HK-2 (cell line): ENCODE measurements around the gene CDC25B.
"Not testable (repeated sequence)": the region's sequence is repeated elsewhere in the genome, so short reads cannot be mapped to it uniquely, and the experiment has no call there.

Experiments
- DNase-seq: peaks from one replicate; pipeline ENCODE4 v3.0.0-alpha.2; 2018; ENCODE audit not compliant: unreplicated experiment

The CDC25B gene

GRCh38 chr20:3784863-3785239 lies 11.3 kb upstream of the CDC25B start:
- DNase-seq = no peak

GRCh38 chr20:3785240-3786125 lies 10.6 kb upstream of the CDC25B start:
- no peak for DNase-seq

- peak; percentile 67 for DNase-seq
Observed at GRCh38 chr20:3786126-3786484, 10.0 kb upstream of the CDC25B start.

- DNase-seq = peak; percentile 92
Observed at GRCh38 chr20:3786665-3787323, 9.3 kb upstream of the CDC25B start, which contains the start of gene CENPB. Gene CENPB, minus strand, starts transcription at chr20:3786740. Its CDS starts 257 bp downstream, at chr20:3786483.

- DNase-seq = no peak
Observed at GRCh38 chr20:3787324-3788014, 8.6 kb upstream of the CDC25B start.

- no peak for DNase-seq
Observed at GRCh38 chr20:3788685-3789155, 7.4 kb upstream of the CDC25B start.

GRCh38 chr20:3789201-3789600 lies 6.9 kb upstream of the CDC25B start:
- not testable (repeated sequence) for DNase-seq

GRCh38 chr20:3794168-3794567 lies 1.9 kb upstream of the CDC25B start:
- not testable (repeated sequence) for DNase-seq

GRCh38 chr20:3794701-3795420 lies 1.2 kb upstream of the CDC25B start:
- DNase-seq = no peak

- no peak for DNase-seq
Observed at GRCh38 chr20:3796477-3797225, 541 bp downstream of the CDC25B start.

- no peak for DNase-seq
Observed at GRCh38 chr20:3797226-3797545, 1.1 kb downstream of the CDC25B start.

- DNase-seq = no peak
Observed at GRCh38 chr20:3797592-3798372, 1.7 kb downstream of the CDC25B start.

- no peak for DNase-seq
Observed at GRCh38 chr20:3798373-3798768, 2.3 kb downstream of the CDC25B start.

- DNase-seq = no peak
Observed at GRCh38 chr20:3798908-3799248, 2.8 kb downstream of the CDC25B start.

GRCh38 chr20:3800256-3800877 lies 4.3 kb downstream of the CDC25B start:
- no peak for DNase-seq

- no peak for DNase-seq
Observed at GRCh38 chr20:3800878-3801260, 4.8 kb downstream of the CDC25B start.

GRCh38 chr20:3801299-3801698 lies 5.2 kb downstream of the CDC25B start:
- DNase-seq = no peak

GRCh38 chr20:3801846-3802245 lies 5.7 kb downstream of the CDC25B start:
- no peak for DNase-seq

GRCh38 chr20:3802524-3803239 lies 6.6 kb downstream of the CDC25B start:
- DNase-seq = no peak
